Tibial nerve (tissue), 4 donors: ENCODE data around the gene GPR21. TPM values are rescaled to one million over a fixed set of nuclear protein-coding genes. Genes with fewer than 3 reads are reported as not detected.

Source experiments
- DNase-seq, 2 donors: peaks; one replicate each; pipeline ENCODE4 v3.0.0-alpha.2; 2019; ENCODE audit warnings: low spot score in 2 of 2
- H3K27ac ChIP-seq, 4 donors: fragments of 200-600 bp; sonication (generic) in 3 of 4; one replicate each; pipeline ENCODE4 v1.5.1; 2017 to 2019; ENCODE audit warnings: mild to moderate bottlenecking in 1 of 4
- H3K27me3 ChIP-seq, 2 donors: fragments of 200-600 bp; sonication (generic) in 1 of 2; one replicate each; pipeline versions ENCODE4 v1.5.1 to v1.6.0; 2017 to 2019
- H3K36me3 ChIP-seq, 3 donors: fragments of 200-600 bp; sonication (generic); one replicate each; pipeline ENCODE4 v1.5.1; 2018 to 2019
- H3K4me1 ChIP-seq, 4 donors: fragments of 200-600 bp; sonication (generic) in 3 of 4; one replicate each; pipeline ENCODE4 v1.5.1; 2017 to 2019
- H3K4me3 ChIP-seq, 4 donors: fragments of 200-600 bp; sonication (generic) in 3 of 4; one replicate each; pipeline ENCODE4 v1.5.1; 2017 to 2019; ENCODE audit warnings: mild to moderate bottlenecking in 1 of 4, moderate library complexity in 1 of 4
- H3K9me3 ChIP-seq, 4 donors: fragments of 200-600 bp; sonication (generic) in 3 of 4; one replicate each; pipeline ENCODE4 v1.5.1; 2017 to 2019
- EP300 ChIP-seq, 2 donors: sonication (generic); formaldehyde crosslinking; IDR thresholded peaks; one replicate each; pipeline ENCODE4 v1.6.1; 2017; ENCODE audit warnings: antibody characterized with exemption in 2 of 2, mild to moderate bottlenecking in 1 of 2
- POLR2A ChIP-seq, 2 donors: fragments of 450-650 bp; IDR thresholded peaks; one replicate each; pipeline ENCODE4 v1.6.1; 2017; ENCODE audit warnings: antibody characterized with exemption in 2 of 2, mild to moderate bottlenecking in 2 of 2, moderate library complexity in 2 of 2
- WGBS, 2 donors: methylation state at CpG; one replicate each; pipeline ENCODE4 v1.1.5; 2018; 5-methylcytosine and 5-hydroxymethylcytosine counted together
- total RNA-seq, 4 donors: library from RNA; depleted of rRNA; stranded (reverse); fragments of >200 nt; gene quantifications; one replicate each; pipeline ENCODE4 v1.1.0, GENCODE V29; 2016
- TF ChIP-seq, protein P1 (sequence below), 5 experiments: fragments of 200-600 bp in 3 of 5; fragments of 450-650 bp in 2 of 5; sonication (generic) in 3 of 5; IDR thresholded peaks; one replicate each; pipeline ENCODE4 v1.5.1; 2016 to 2019; ENCODE audit warnings: antibody characterized with exemption in 5 of 5, mild to moderate bottlenecking in 3 of 5, moderate library complexity in 2 of 5

The GPR21 gene
- total RNA-seq, 4 donors from 2014 or later = 0.98 to 4.4 (median 3.9) TPM; not detected in 1

DNA sequence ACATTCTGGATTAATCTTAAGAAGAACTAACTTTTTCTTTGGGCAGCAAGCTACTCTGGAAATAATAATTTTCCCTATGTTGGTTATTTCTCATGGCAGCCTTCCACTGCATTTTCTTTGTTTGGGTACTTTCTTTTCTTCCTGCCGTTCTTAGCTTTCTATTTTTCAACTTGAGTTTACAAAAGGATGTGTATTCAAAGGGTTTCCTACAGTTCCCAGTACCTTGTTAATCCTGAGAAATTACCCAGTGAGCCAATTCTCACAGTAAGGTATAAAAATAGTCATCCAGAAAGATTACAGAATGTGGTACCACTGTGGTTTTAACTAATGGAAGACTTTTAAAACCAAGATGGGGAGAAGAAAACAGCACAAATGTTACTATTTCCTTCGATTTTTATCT, 20.2 kb downstream of the GPR21 start:
- TF ChIP-seq POLR2A (IDR thresholded peaks at IDR 0.05) = no peak
- no peak for TF ChIP-seq EP300 (IDR thresholded peaks at IDR 0.05)
- TF ChIP-seq, protein P1, sequence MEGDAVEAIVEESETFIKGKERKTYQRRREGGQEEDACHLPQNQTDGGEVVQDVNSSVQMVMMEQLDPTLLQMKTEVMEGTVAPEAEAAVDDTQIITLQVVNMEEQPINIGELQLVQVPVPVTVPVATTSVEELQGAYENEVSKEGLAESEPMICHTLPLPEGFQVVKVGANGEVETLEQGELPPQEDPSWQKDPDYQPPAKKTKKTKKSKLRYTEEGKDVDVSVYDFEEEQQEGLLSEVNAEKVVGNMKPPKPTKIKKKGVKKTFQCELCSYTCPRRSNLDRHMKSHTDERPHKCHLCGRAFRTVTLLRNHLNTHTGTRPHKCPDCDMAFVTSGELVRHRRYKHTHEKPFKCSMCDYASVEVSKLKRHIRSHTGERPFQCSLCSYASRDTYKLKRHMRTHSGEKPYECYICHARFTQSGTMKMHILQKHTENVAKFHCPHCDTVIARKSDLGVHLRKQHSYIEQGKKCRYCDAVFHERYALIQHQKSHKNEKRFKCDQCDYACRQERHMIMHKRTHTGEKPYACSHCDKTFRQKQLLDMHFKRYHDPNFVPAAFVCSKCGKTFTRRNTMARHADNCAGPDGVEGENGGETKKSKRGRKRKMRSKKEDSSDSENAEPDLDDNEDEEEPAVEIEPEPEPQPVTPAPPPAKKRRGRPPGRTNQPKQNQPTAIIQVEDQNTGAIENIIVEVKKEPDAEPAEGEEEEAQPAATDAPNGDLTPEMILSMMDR (IDR thresholded peaks at IDR 0.05) = no peak
- peaks cover 0 to 23% (median 4%) of the 10 kb centered on the region in 4 donors for H3K4me1 ChIP-seq
- no peak overlapping the region for H3K27ac ChIP-seq

DNA sequence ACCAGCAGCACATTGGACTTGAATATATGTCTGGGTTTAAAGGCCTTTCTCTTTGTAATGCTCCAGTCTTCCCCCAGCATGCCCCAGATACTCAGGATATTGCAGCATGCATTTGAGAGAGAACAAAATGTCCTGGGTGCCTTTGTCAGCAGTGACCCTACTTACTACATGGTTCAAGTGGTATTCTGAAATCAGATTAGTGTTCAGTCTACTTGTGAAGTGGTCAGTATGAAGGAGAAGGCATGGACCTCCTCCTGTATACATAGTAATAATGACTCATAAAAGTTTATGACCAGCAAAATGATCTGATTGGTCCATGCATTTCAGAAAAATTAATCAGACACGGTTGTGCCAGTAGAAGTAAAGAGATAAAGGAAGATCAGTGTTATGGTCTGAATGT, 25.4 kb downstream of the GPR21 start:
- Histone ChIP-seq H3K27ac (peak overlapping the region in 1 of 4 donors; percentile 11), H3K4me1 (peaks cover 0 to 11% (median 0%) of the 10 kb centered on the region in 4 donors), H3K36me3 (peaks cover 0 to 6% (median 0%) of the 10 kb centered on the region in 3 donors), H3K4me3 (no peak overlapping the region), H3K27me3 (no peaks in the 10 kb centered on the region), H3K9me3 (no peaks in the 10 kb centered on the region)
- DNase-seq = no peak
- 71 to 73% methylated on average over 1 of the region's 1 CpG for WGBS, 2 donors
- TF ChIP-seq EP300 (IDR thresholded peaks at IDR 0.05) (peak; percentile 17 to 58), POLR2A (IDR thresholded peaks at IDR 0.05) (no peak)
- TF ChIP-seq, protein P1 (IDR thresholded peaks at IDR 0.05) = no peak

More for the DNA sequence above, 20.2 kb downstream of the GPR21 start:
- DNase-seq = no peak
- no peaks in the 10 kb centered on the region for H3K36me3 ChIP-seq
- no peaks in the 10 kb centered on the region for H3K27me3 ChIP-seq
- H3K4me3 ChIP-seq = no peak overlapping the region
- no peaks in the 10 kb centered on the region for H3K9me3 ChIP-seq
- 45 to 47% methylated on average over 2 of the region's 2 CpGs for WGBS, 2 donors

DNA sequence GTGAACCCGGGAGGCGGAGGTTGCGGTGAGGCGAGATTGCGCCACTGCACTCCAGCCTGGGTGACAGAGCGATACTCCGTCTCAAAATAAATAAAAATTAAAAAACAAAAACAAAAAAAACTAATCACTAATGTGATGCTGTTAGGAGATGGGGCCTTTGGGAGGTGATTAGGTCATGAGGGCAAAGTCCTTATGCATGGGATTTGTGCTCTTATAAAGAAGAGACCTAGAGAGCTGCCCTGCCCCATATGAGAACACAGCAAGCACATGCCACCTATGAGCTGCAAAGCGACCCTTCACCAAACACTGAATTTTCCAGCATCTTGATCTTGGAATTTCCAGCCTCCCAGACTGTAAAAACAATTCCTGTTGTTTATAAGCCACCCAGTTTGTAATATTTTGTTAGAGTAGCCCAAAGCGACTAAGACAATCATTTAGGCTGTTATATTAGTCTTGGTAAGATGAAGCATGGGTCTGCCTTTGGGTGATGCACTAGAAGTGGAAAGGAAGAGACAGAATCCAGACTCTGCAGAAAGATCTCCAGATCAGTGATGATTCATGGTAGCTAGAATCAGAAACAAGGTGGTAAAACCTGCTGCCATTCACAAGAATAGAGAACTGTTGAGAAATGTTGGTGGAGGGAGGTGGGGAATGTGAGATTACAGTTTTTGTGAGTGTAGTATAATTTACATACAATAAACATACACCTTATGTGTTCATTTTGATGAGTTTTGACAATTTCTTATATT, 26.2 kb downstream of the GPR21 start:
- TF ChIP-seq, protein P1 (IDR thresholded peaks at IDR 0.05) = no peak
- TF ChIP-seq EP300 (IDR thresholded peaks at IDR 0.05) = no peak
- TF ChIP-seq POLR2A (IDR thresholded peaks at IDR 0.05) = no peak
- Histone ChIP-seq H3K27ac (peak overlapping the region in 1 of 4 donors; percentile 10), H3K4me1 (peaks cover 0 to 15% (median 0%) of the 10 kb centered on the region in 4 donors), H3K9me3 (no peaks in the 10 kb centered on the region), H3K4me3 (no peak overlapping the region), H3K36me3 (peaks cover 0 to 6% (median 0%) of the 10 kb centered on the region in 3 donors), H3K27me3 (no peaks in the 10 kb centered on the region)
- DNase-seq = no peak
- WGBS, 2 donors = 97 to 98% methylated on average over 9 of the region's 9 CpGs

DNA sequence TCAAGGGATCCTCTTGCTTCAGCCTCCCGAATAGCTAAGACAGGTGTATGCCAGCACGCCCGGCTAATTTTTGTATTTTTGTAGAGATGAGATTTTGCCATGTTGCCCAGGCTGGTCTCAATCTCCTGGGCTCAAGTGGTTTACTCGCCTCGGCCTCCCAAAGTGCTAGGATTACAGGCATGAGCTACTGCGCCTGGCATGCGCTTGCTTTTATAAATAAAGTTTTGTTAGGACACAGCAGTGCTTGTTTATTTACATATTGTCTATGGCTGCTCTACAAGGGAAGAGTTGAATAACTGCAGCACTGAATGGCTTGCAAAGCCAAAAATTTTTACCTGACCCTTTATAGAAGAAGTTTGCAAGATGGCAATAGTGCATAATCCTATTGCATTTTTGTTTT, 27.7 kb downstream of the GPR21 start:
- Histone ChIP-seq H3K4me1 (peaks cover 0 to 9% (median 0%) of the 10 kb centered on the region in 4 donors), H3K27me3 (no peaks in the 10 kb centered on the region), H3K27ac (no peak overlapping the region), H3K9me3 (no peaks in the 10 kb centered on the region), H3K36me3 (peaks cover 0 to 22% (median 0%) of the 10 kb centered on the region in 3 donors), H3K4me3 (no peak overlapping the region)
- 94 to 98% methylated on average over 7 of the region's 7 CpGs for WGBS, 2 donors
- TF ChIP-seq EP300 (IDR thresholded peaks at IDR 0.05) (no peak), POLR2A (IDR thresholded peaks at IDR 0.05) (no peak)
- TF ChIP-seq, protein P1 (IDR thresholded peaks at IDR 0.05) = no peak
- DNase-seq = no peak
